ENCODE results near the gene ASB5. TPM values are rescaled to one million over a fixed set of nuclear protein-coding genes. Genes with fewer than 3 reads are reported as not detected.
A peak's percentile ranks its signal among the peaks of the same experiment; 100 is the strongest.

The ASB5 gene
- polyA plus RNA-seq, 1 donor (not counting 4 experiments of a cell fraction or from before 2014, with no cell fraction given): not detected

- H3K27me3 ChIP-seq (ENCODE audit: control insufficient read depth, extremely low read depth, insufficient read depth, low read length): no peaks in the 10 kb centered on the region
- H3K36me3 ChIP-seq (ENCODE audit: control insufficient read depth in 2 of 2, extremely low read depth in 1 of 2, insufficient read depth in 2 of 2, low read length in 2 of 2): no peaks in the 10 kb centered on the region
- DNase-seq (ENCODE audit: low read depth, low spot score): no peak
- H3K27ac ChIP-seq (ENCODE audit: control insufficient read depth, insufficient read depth, low read length): no peak overlapping the region
- H3K4me1 ChIP-seq (ENCODE audit: control insufficient read depth, extremely low read depth, insufficient read depth, low read length): peaks cover 21% of the 10 kb centered on the region
- H3K79me2 ChIP-seq (ENCODE audit: control insufficient read depth, insufficient read depth, low read length): no peaks in the 10 kb centered on the region
- no peak overlapping the region for H3K4me3 ChIP-seq (ENCODE audit: control insufficient read depth in 2 of 3, extremely low read depth in 1 of 3, insufficient read depth in 2 of 3, low read depth in 1 of 3, low read length in 3 of 3)
- H3K4me2 ChIP-seq (ENCODE audit: control insufficient read depth, extremely low read depth, insufficient read depth, low read depth, low read length): no peak overlapping the region
- no peak for TF ChIP-seq EZH2 (IDR thresholded peaks at IDR 0.05; ENCODE audit: low read length)
- TF ChIP-seq CTCF (optimal IDR thresholded peaks at IDR 0.05 in 1 of 3, IDR thresholded peaks at IDR 0.05 in 1 of 3, conservative IDR thresholded peaks at IDR 0.05 in 1 of 3; ENCODE audit: extremely low read depth in 1 of 3, insufficient read depth in 2 of 3, low read length in 3 of 3): no peak
- H3K9ac ChIP-seq (ENCODE audit: control insufficient read depth, extremely low read depth, insufficient read depth, low read length): no peak overlapping the region
- H4K20me1 ChIP-seq (ENCODE audit: control insufficient read depth, extremely low read depth, insufficient read depth, low read length): no peaks in the 10 kb centered on the region
- dilution Hi-C loops (cut with MboI; ENCODE audit: extremely low pct_ligation_motif_present, low sequenced_read_pairs): no loop called here
- FAIRE-seq: no peak
- H3K9me3 ChIP-seq (ENCODE audit: control insufficient read depth, low read depth, low read length): no peaks in the 10 kb centered on the region
- no peaks in the 10 kb centered on the region for H3K9me1 ChIP-seq (ENCODE audit: control insufficient read depth, extremely low read depth, insufficient read depth, low read length)
- H2AFZ ChIP-seq (ENCODE audit: control insufficient read depth, low read length): no peak overlapping the region
Observed at GRCh38 chr4:176198316-176198903, 70.6 kb downstream of the ASB5 start.

GRCh38 chr4:176195184-176195978 lies 73.6 kb downstream of the ASB5 start, which contains the start of gene SPATA4:
SPATA4 (minus strand) TSS chr4:176195585; CDS start chr4:176195562, 23 bp downstream.
- peak; percentile 17 for FAIRE-seq
- dilution Hi-C loops (cut with MboI; ENCODE audit: extremely low pct_ligation_motif_present, low sequenced_read_pairs): no loop called here
- H3K9ac ChIP-seq (ENCODE audit: control insufficient read depth, extremely low read depth, insufficient read depth, low read length): peak within 1 kb of the TSS; percentile 77

More at GRCh38 chr4:176195184-176195978, 73.6 kb downstream of the ASB5 start, which contains the start of gene SPATA4:
- peak within 1 kb of the TSS; percentile 100 for H2AFZ ChIP-seq (ENCODE audit: control insufficient read depth, low read length)
- TF ChIP-seq CTCF (optimal IDR thresholded peaks at IDR 0.05 in 1 of 3, IDR thresholded peaks at IDR 0.05 in 1 of 3, conservative IDR thresholded peaks at IDR 0.05 in 1 of 3; ENCODE audit: extremely low read depth in 1 of 3, insufficient read depth in 2 of 3, low read length in 3 of 3): no peak
- TF ChIP-seq EZH2 (IDR thresholded peaks at IDR 0.05; ENCODE audit: low read length): no peak
- no peaks in the 10 kb centered on the region for H3K36me3 ChIP-seq (ENCODE audit: control insufficient read depth in 2 of 2, extremely low read depth in 1 of 2, insufficient read depth in 2 of 2, low read length in 2 of 2)
- H3K27ac ChIP-seq (ENCODE audit: control insufficient read depth, insufficient read depth, low read length): peak within 1 kb of the TSS; percentile 99
- DNase-seq (ENCODE audit: low read depth, low spot score): no peak
- peak within 1 kb of the TSS; percentile 46 to 74 (median 61) for H3K4me3 ChIP-seq (ENCODE audit: control insufficient read depth in 2 of 3, extremely low read depth in 1 of 3, insufficient read depth in 2 of 3, low read depth in 1 of 3, low read length in 3 of 3)
- H4K20me1 ChIP-seq (ENCODE audit: control insufficient read depth, extremely low read depth, insufficient read depth, low read length): no peaks in the 10 kb centered on the region
- no peaks in the 10 kb centered on the region for H3K27me3 ChIP-seq (ENCODE audit: control insufficient read depth, extremely low read depth, insufficient read depth, low read length)
- H3K4me2 ChIP-seq (ENCODE audit: control insufficient read depth, extremely low read depth, insufficient read depth, low read depth, low read length): peak within 1 kb of the TSS; percentile 81
- no peaks in the 10 kb centered on the region for H3K9me3 ChIP-seq (ENCODE audit: control insufficient read depth, low read depth, low read length)
- H3K9me1 ChIP-seq (ENCODE audit: control insufficient read depth, extremely low read depth, insufficient read depth, low read length): no peaks in the 10 kb centered on the region
- peaks cover 31% of the 10 kb centered on the region for H3K4me1 ChIP-seq (ENCODE audit: control insufficient read depth, extremely low read depth, insufficient read depth, low read length)
- H3K79me2 ChIP-seq (ENCODE audit: control insufficient read depth, insufficient read depth, low read length): no peaks in the 10 kb centered on the region

Data from keratinocyte (primary cell).